Lower leg skin (tissue), 4 donors: ENCODE measurements around the gene CABP4. TPM values are rescaled to one million over a fixed set of nuclear protein-coding genes. Genes with fewer than 3 reads are reported as not detected.

Experiments
- DNase-seq, 2 donors: peaks; one replicate each; pipeline ENCODE4 v3.0.0-alpha.2; 2019; ENCODE audit warnings: low spot score in 2 of 2
- H3K4me3 ChIP-seq: fragments of 200-600 bp; sonication (generic); 2 replicates; pipeline ENCODE4 v1.5.1; 2017; ENCODE audit warnings: mild to moderate bottlenecking, low read depth; ENCODE audit not compliant: poor library complexity, severe bottlenecking
- CTCF ChIP-seq, 3 donors: fragments of 450-650 bp; IDR thresholded peaks; one replicate each; pipeline ENCODE4 v1.5.1; 2016; ENCODE audit warnings: antibody characterized with exemption in 3 of 3, mild to moderate bottlenecking in 3 of 3, moderate library complexity in 2 of 3
- POLR2A ChIP-seq, 2 donors: fragments of 450-650 bp; IDR thresholded peaks; one replicate each; pipeline ENCODE4 v1.6.1; 2016 to 2017; ENCODE audit warnings: antibody characterized with exemption in 2 of 2, mild to moderate bottlenecking in 1 of 2, moderate library complexity in 1 of 2
- WGBS, 2 donors: methylation state at CpG; one replicate each; pipeline ENCODE4 v1.1.5; 2018; 5-methylcytosine and 5-hydroxymethylcytosine counted together
- intact Hi-C: fragments of 100-400 bp; cut with DNase I; formaldehyde crosslinking; loops from one replicate; pipeline ENCODE4 v1.15.0; 2023; ENCODE audit warnings: low total_unique reads
- total RNA-seq, 4 donors: library from RNA; depleted of rRNA; stranded (reverse); fragments of >200 nt; gene quantifications; one replicate each; pipeline ENCODE4 v1.1.0, GENCODE V29; 2016

Gene CABP4
- total RNA-seq, 4 donors from 2014 or later: 0.11 to 0.25 TPM; not detected in 2

- no peak overlapping the region for H3K4me3 ChIP-seq
- 88 to 92% methylated on average over 15 to 21 of the region's 21 CpGs for WGBS, 2 donors
- TF ChIP-seq POLR2A (IDR thresholded peaks at IDR 0.05) (no peak), CTCF (IDR thresholded peaks at IDR 0.05) (no peak)
- no peak for DNase-seq
- intact Hi-C loops: no loop called here
These were observed 14.0 kb upstream of the CABP4 start for GRCh38 chr11:67441098-67441563.

- no peak overlapping the region for H3K4me3 ChIP-seq
- no peak for DNase-seq
- WGBS, 2 donors: 71 to 83% methylated on average over 5 to 28 of the region's 28 CpGs
- intact Hi-C loops: no loop called here
- TF ChIP-seq POLR2A (IDR thresholded peaks at IDR 0.05): no peak
- no peak for TF ChIP-seq CTCF (IDR thresholded peaks at IDR 0.05)
These were observed 13.3 kb upstream of the CABP4 start for GRCh38 chr11:67441731-67442351.

GRCh38 chr11:67442504-67443404 is 12.4 kb upstream of the CABP4 start:
- DNase-seq: no peak
- WGBS, 2 donors: 31 to 37% methylated on average over 33 to 41 of the region's 45 CpGs
- TF ChIP-seq CTCF (IDR thresholded peaks at IDR 0.05) (no peak), POLR2A (IDR thresholded peaks at IDR 0.05) (no peak)
- peak overlapping the region; percentile 80 for H3K4me3 ChIP-seq
- intact Hi-C loops: no loop called here

GRCh38 chr11:67445515-67445914 is 9.6 kb upstream of the CABP4 start:
- no peak for DNase-seq
- 76 to 93% methylated on average over 5 of the region's 5 CpGs for WGBS, 2 donors
- no peak overlapping the region for H3K4me3 ChIP-seq
- TF ChIP-seq POLR2A (IDR thresholded peaks at IDR 0.05): no peak
- intact Hi-C loops: no loop called here

GRCh38 chr11:67448220-67448609 is 6.9 kb upstream of the CABP4 start:
- DNase-seq: no peak
- no peak for TF ChIP-seq CTCF (IDR thresholded peaks at IDR 0.05)
- no peak for TF ChIP-seq POLR2A (IDR thresholded peaks at IDR 0.05)
- WGBS, 2 donors: 90 to 92% methylated on average over 7 of the region's 7 CpGs
- intact Hi-C loops: no loop called here
- H3K4me3 ChIP-seq: no peak overlapping the region

- DNase-seq: no peak
- 73 to 76% methylated on average over 9 of the region's 9 CpGs for WGBS, 2 donors
These were observed 5.9 kb upstream of the CABP4 start for GRCh38 chr11:67449116-67449844.

More at GRCh38 chr11:67449116-67449844, 5.9 kb upstream of the CABP4 start:
- intact Hi-C loops: no loop called here
- H3K4me3 ChIP-seq: no peak overlapping the region
- TF ChIP-seq CTCF (IDR thresholded peaks at IDR 0.05): no peak
- no peak for TF ChIP-seq POLR2A (IDR thresholded peaks at IDR 0.05)
